K562 (cell line): ENCODE measurements around the gene USHBP1. TPM values are rescaled to one million over a fixed set of nuclear protein-coding genes. Genes with fewer than 3 reads are reported as not detected.
A peak's percentile ranks its signal among the peaks of the same experiment; 100 is the strongest.

Source experiments
- CBFA2T2 ChIP-seq: fragments of 450-650 bp; conservative IDR thresholded peaks from 2 replicates; pipeline ENCODE4 v1.6.1; 2017; ENCODE audit warnings: mild to moderate bottlenecking
- CEBPG ChIP-seq, 3 experiments: fragments of 200-800 bp in 1 of 3; sonication (Bioruptor generic) in 1 of 3; sonication (generic) in 1 of 3; formaldehyde crosslinking in 1 of 3; IDR thresholded peaks in 2 of 3; conservative IDR thresholded peaks in 1 of 3; 2 replicates each; pipeline versions ENCODE4 v1.6.1 to v1.8.0; 2016 to 2022; ENCODE audit warnings: missing compliant biosample characterization in 2 of 3, missing genetic modification characterization in 2 of 3, mild to moderate bottlenecking in 1 of 3, missing genetic modification reagents in 1 of 3
- E2F6 ChIP-seq, 2 experiments: IDR thresholded peaks; 2 replicates each; pipeline ENCODE4 v1.6.1; 2011; ENCODE audit warnings: borderline replicate concordance in 1 of 2, control low read depth in 1 of 2, low read depth in 1 of 2, low read length in 1 of 2, mild to moderate bottlenecking in 1 of 2, mixed read lengths in 1 of 2, moderate library complexity in 1 of 2; ENCODE audit not compliant: insufficient read depth in 1 of 2, insufficient read length in 1 of 2, poor library complexity in 1 of 2, severe bottlenecking in 1 of 2; ENCODE audit errors: extremely low read depth in 1 of 2
- HSF4 ChIP-seq: fragments of 250-450 bp; sonication (Bioruptor Pico); IDR thresholded peaks from 2 replicates; pipeline ENCODE4 v2.1.2; 2022; ENCODE audit warnings: mild to moderate bottlenecking, moderate library complexity, borderline replicate concordance
- ID3 ChIP-seq, 2 experiments: fragments of 250-450 bp in 1 of 2; fragments of 450-650 bp in 1 of 2; sonication (Bioruptor Pico) in 1 of 2; IDR thresholded peaks; 2 replicates each; pipeline versions ENCODE4 v1.6.1 to v1.8.0; 2016 to 2021; ENCODE audit warnings: mild to moderate bottlenecking in 2 of 2, moderate library complexity in 2 of 2, missing compliant biosample characterization in 1 of 2, missing genetic modification characterization in 1 of 2
- NR4A1 ChIP-seq, 2 experiments: fragments of 250-450 bp in 1 of 2; fragments of 450-650 bp in 1 of 2; sonication (Bioruptor Pico) in 1 of 2; IDR thresholded peaks; 2 replicates each; pipeline versions ENCODE4 v1.4.0 to v1.6.1; 2016 to 2020; ENCODE audit warnings: mild to moderate bottlenecking in 2 of 2, missing compliant biosample characterization in 1 of 2, missing genetic modification characterization in 1 of 2, moderate library complexity in 1 of 2
- ZC3H8 ChIP-seq: fragments of 450-650 bp; IDR thresholded peaks from 2 replicates; pipeline ENCODE4 v1.6.1; 2017
- polyA plus RNA-seq, 8 experiments: library from polyadenylated mRNA; depleted of rRNA in 4 of 8; stranded (reverse) in 5 of 8; unstranded in 3 of 8; fragments of >200 nt; fragmentation: Nextera tagmentation in 2 of 8; fragmentation: Illumina TruSeq in 1 of 8; extraction: Ambion mirVana in 2 of 8; extraction: Trizol in 1 of 8; gene quantifications; 2 replicates each; pipeline versions ENCODE4 v1.2.1 to v1.2.3, GENCODE V29; 2011 to 2014; ENCODE audit warnings: inconsistent platforms in 1 of 8, missing spikeins in 1 of 8
- total RNA-seq, 7 experiments: library from RNA; depleted of rRNA in 6 of 7; stranded (reverse); fragments of >200 nt in 6 of 7; fragmentation: Illumina TruSeq in 2 of 7; extraction: Trizol in 2 of 7; gene quantifications; 2 replicates each; pipeline versions ENCODE4 v1.2.1 to v1.2.3, GENCODE V29; 2011 to 2021; ENCODE audit warnings: low replicate concordance in 1 of 7
- TF ChIP-seq, protein P1 (sequence below): fragments of 450-650 bp; IDR thresholded peaks from one replicate; pipeline ENCODE4 v1.6.1; 2018; ENCODE audit warnings: mild to moderate bottlenecking, moderate library complexity; ENCODE audit not compliant: partially characterized antibody
- TF ChIP-seq, protein P2 (sequence below), 2 experiments: fragments of 450-650 bp in 1 of 2; sonication (generic) in 1 of 2; formaldehyde crosslinking in 1 of 2; IDR thresholded peaks; 2 replicates each; pipeline versions ENCODE4 v1.7.1 to v1.9.0; 2016 to 2022; ENCODE audit warnings: inconsistent platforms in 1 of 2, mild to moderate bottlenecking in 1 of 2, missing genetic modification reagents in 1 of 2

USHBP1 gene
- total and polyA plus RNA-seq, 9 of the 15 experiments (the other 6 are each of a cell fraction or from before 2014, with no cell fraction given), result 0.03 to 0.10 (median 0.05) TPM; not detected in 5

GRCh38 chr19:17305517-17306284 is 41.2 kb upstream of the USHBP1 start, which contains the start of gene MRPL34 (continued):
- no peak for TF ChIP-seq ID3 (CRISPR knock-in tag; IDR thresholded peaks at IDR 0.05)
- TF ChIP-seq ID3 (tag; IDR thresholded peaks at IDR 0.05), result peak; percentile 75
- peak; percentile 28; the same call in 1 of the 2 replicates for TF ChIP-seq CEBPG (CRISPR knock-in tag; IDR thresholded peaks at IDR 0.05)
- no peak for TF ChIP-seq CEBPG (tag; conservative IDR thresholded peaks at IDR 0.05 in 1 of 2, IDR thresholded peaks at IDR 0.05 in 1 of 2)
- peak; percentile 63 to 82 for TF ChIP-seq E2F6 (IDR thresholded peaks at IDR 0.05; ENCODE audit: borderline replicate concordance in 1 of 2, extremely low read depth in 1 of 2, insufficient read depth in 1 of 2, insufficient read length in 1 of 2, low read depth in 1 of 2, low read length in 1 of 2, poor library complexity in 1 of 2, severe bottlenecking in 1 of 2)
- no peak for TF ChIP-seq NR4A1 (CRISPR knock-in tag; IDR thresholded peaks at IDR 0.05)
- TF ChIP-seq NR4A1 (tag; IDR thresholded peaks at IDR 0.05), result 0 out of 2 replicates have a peak, but pooled peaks have one; percentile 14
- TF ChIP-seq, protein P1, sequence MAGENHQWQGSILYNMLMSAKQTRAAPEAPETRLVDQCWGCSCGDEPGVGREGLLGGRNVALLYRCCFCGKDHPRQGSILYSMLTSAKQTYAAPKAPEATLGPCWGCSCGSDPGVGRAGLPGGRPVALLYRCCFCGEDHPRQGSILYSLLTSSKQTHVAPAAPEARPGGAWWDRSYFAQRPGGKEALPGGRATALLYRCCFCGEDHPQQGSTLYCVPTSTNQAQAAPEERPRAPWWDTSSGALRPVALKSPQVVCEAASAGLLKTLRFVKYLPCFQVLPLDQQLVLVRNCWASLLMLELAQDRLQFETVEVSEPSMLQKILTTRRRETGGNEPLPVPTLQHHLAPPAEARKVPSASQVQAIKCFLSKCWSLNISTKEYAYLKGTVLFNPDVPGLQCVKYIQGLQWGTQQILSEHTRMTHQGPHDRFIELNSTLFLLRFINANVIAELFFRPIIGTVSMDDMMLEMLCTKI, result no peak
- TF ChIP-seq HSF4 (CRISPR knock-in tag), result no peak
- TF ChIP-seq, protein P2, sequence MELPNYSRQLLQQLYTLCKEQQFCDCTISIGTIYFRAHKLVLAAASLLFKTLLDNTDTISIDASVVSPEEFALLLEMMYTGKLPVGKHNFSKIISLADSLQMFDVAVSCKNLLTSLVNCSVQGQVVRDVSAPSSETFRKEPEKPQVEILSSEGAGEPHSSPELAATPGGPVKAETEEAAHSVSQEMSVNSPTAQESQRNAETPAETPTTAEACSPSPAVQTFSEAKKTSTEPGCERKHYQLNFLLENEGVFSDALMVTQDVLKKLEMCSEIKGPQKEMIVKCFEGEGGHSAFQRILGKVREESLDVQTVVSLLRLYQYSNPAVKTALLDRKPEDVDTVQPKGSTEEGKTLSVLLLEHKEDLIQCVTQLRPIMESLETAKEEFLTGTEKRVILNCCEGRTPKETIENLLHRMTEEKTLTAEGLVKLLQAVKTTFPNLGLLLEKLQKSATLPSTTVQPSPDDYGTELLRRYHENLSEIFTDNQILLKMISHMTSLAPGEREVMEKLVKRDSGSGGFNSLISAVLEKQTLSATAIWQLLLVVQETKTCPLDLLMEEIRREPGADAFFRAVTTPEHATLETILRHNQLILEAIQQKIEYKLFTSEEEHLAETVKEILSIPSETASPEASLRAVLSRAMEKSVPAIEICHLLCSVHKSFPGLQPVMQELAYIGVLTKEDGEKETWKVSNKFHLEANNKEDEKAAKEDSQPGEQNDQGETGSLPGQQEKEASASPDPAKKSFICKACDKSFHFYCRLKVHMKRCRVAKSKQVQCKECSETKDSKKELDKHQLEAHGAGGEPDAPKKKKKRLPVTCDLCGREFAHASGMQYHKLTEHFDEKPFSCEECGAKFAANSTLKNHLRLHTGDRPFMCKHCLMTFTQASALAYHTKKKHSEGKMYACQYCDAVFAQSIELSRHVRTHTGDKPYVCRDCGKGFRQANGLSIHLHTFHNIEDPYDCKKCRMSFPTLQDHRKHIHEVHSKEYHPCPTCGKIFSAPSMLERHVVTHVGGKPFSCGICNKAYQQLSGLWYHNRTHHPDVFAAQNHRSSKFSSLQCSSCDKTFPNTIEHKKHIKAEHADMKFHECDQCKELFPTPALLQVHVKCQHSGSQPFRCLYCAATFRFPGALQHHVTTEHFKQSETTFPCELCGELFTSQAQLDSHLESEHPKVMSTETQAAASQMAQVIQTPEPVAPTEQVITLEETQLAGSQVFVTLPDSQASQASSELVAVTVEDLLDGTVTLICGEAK (IDR thresholded peaks at IDR 0.05), result no peak; the same call in 1 of the 2 replicates
- TF ChIP-seq, protein P2 (CRISPR knock-in tag; IDR thresholded peaks at IDR 0.05), result no peak
- TF ChIP-seq CBFA2T2, result peak; percentile 65
- TF ChIP-seq ZC3H8, result no peak
